Keratinocyte (primary cell): ENCODE measurements around the gene PRIMPOL. TPM values are rescaled to one million over a fixed set of nuclear protein-coding genes. Genes with fewer than 3 reads are reported as not detected.

Experiments used
- DNase-seq: peaks from one replicate; pipeline ENCODE4 v3.0.0-alpha.2; 2011; ENCODE audit warnings: low read depth, missing footprints, low spot score
- FAIRE-seq: peaks from 2 replicates; lab custom pipeline; 2011; peaks lifted over from hg19 to GRCh38; lab: Jason Lieb, UNC
- H2AFZ ChIP-seq: 2 replicates; pipeline ENCODE4 v1.6.0; 2012; ENCODE audit warnings: low read length, control low read depth, inconsistent platforms; ENCODE audit not compliant: control insufficient read depth
- H3K27ac ChIP-seq: 2 replicates; pipeline ENCODE4 v1.5.1; 2011; ENCODE audit warnings: low read length; ENCODE audit not compliant: control insufficient read depth, insufficient read depth
- H3K27me3 ChIP-seq: 3 replicates; pipeline ENCODE4 v1.6.0; 2011; ENCODE audit warnings: low read length; ENCODE audit not compliant: control insufficient read depth, insufficient read depth; ENCODE audit errors: extremely low read depth
- H3K36me3 ChIP-seq, 2 experiments: 2 replicates in 1 of 2; 3 replicates in 1 of 2; pipeline ENCODE4 v1.5.1; 2011; ENCODE audit warnings: low read length in 2 of 2, mild to moderate bottlenecking in 1 of 2; ENCODE audit not compliant: control insufficient read depth in 2 of 2, insufficient read depth in 2 of 2; ENCODE audit errors: extremely low read depth in 1 of 2
- H3K4me1 ChIP-seq: 3 replicates; pipeline ENCODE4 v1.5.1; 2011; ENCODE audit warnings: low read length; ENCODE audit not compliant: control insufficient read depth, insufficient read depth; ENCODE audit errors: extremely low read depth
- H3K4me2 ChIP-seq: 3 replicates; pipeline ENCODE4 v1.6.0; 2011; ENCODE audit warnings: low read depth, low read length; ENCODE audit not compliant: control insufficient read depth, insufficient read depth; ENCODE audit errors: extremely low read depth
- H3K4me3 ChIP-seq, 3 experiments: fragments of 200-600 bp in 1 of 3; sonication (generic) in 1 of 3; 2 replicates in 2 of 3; 3 replicates in 1 of 3; pipeline ENCODE4 v1.5.1; 2011 to 2016; ENCODE audit warnings: low read length in 3 of 3, mild to moderate bottlenecking in 3 of 3, control low read depth in 2 of 3, inconsistent platforms in 1 of 3, low read depth in 1 of 3, mixed read lengths in 1 of 3, mixed run types in 1 of 3, moderate library complexity in 1 of 3; ENCODE audit not compliant: control insufficient read depth in 2 of 3, insufficient read depth in 2 of 3; ENCODE audit errors: extremely low read depth in 1 of 3
- H3K79me2 ChIP-seq: 2 replicates; pipeline ENCODE4 v1.6.0; 2012; ENCODE audit warnings: low read length; ENCODE audit not compliant: control insufficient read depth, insufficient read depth
- H3K9ac ChIP-seq: 3 replicates; pipeline ENCODE4 v1.6.0; 2011; ENCODE audit warnings: low read length; ENCODE audit not compliant: control insufficient read depth, insufficient read depth; ENCODE audit errors: extremely low read depth
- H3K9me1 ChIP-seq: 3 replicates; pipeline ENCODE4 v1.6.0; 2011; ENCODE audit warnings: low read length; ENCODE audit not compliant: control insufficient read depth, insufficient read depth; ENCODE audit errors: extremely low read depth
- H3K9me3 ChIP-seq: 2 replicates; pipeline ENCODE4 v1.5.1; 2012; ENCODE audit warnings: low read depth, low read length; ENCODE audit not compliant: control insufficient read depth
- H4K20me1 ChIP-seq: 3 replicates; pipeline ENCODE4 v1.6.0; 2011; ENCODE audit warnings: low read length; ENCODE audit not compliant: control insufficient read depth, insufficient read depth; ENCODE audit errors: extremely low read depth
- CTCF ChIP-seq, 3 experiments: IDR thresholded peaks in 1 of 3; conservative IDR thresholded peaks in 1 of 3; optimal IDR thresholded peaks in 1 of 3; 2 replicates in 2 of 3; 3 replicates in 1 of 3; pipeline versions ENCODE3 to v1.5.1; 2011; ENCODE audit warnings: low read length in 3 of 3, mild to moderate bottlenecking in 3 of 3, moderate library complexity in 2 of 3, control low read depth in 1 of 3, inconsistent platforms in 1 of 3; ENCODE audit not compliant: insufficient read depth in 2 of 3; ENCODE audit errors: extremely low read depth in 1 of 3
- EZH2 ChIP-seq: IDR thresholded peaks from one replicate; pipeline ENCODE4 v1.6.1; 2012; ENCODE audit warnings: inconsistent platforms, mild to moderate bottlenecking, low read length, moderate library complexity
- dilution Hi-C: fragments of 300-500 bp; cut with MboI; formaldehyde crosslinking; loops from one replicate; pipeline ENCODE4 v1.7.0; 2020; ENCODE audit warnings: low sequenced_read_pairs; ENCODE audit not compliant: extremely low pct_ligation_motif_present
- polyA plus RNA-seq, 5 experiments: library from polyadenylated mRNA; depleted of rRNA in 3 of 5; stranded (reverse) in 3 of 5; stranded (forward) in 1 of 5; unstranded in 1 of 5; fragments of >200 nt; gene quantifications; 1 replicate in 1 of 5; 2 replicates in 3 of 5; 3 replicates in 1 of 5; pipeline versions ENCODE4 v1.2.1 to v1.2.3, GENCODE V29; 2011 to 2012; ENCODE audit warnings: missing spikeins in 2 of 5, low read depth in 1 of 5, low replicate concordance in 1 of 5

PRIMPOL gene
- polyA plus RNA-seq, 1 donor (not counting 4 experiments of a cell fraction or from before 2014, with no cell fraction given) = 22.8 TPM

- H3K4me1 ChIP-seq = peaks cover 3% of the 10 kb centered on the region
- no peak overlapping the region for H3K4me3 ChIP-seq
- H3K79me2 ChIP-seq = peaks cover 66% of the 10 kb centered on the region
- FAIRE-seq = no peak
- no peaks in the 10 kb centered on the region for H3K9me3 ChIP-seq
- no peaks in the 10 kb centered on the region for H3K9me1 ChIP-seq
- no peak overlapping the region for H3K27ac ChIP-seq
- TF ChIP-seq EZH2 (no peak), CTCF (optimal IDR thresholded peaks at IDR 0.05 in 1 of 3, IDR thresholded peaks at IDR 0.05 in 1 of 3, conservative IDR thresholded peaks at IDR 0.05 in 1 of 3; ENCODE audit: extremely low read depth in 1 of 3, insufficient read depth in 2 of 3, low read length in 3 of 3) (no peak)
- H3K9ac ChIP-seq = no peak overlapping the region
- no peaks in the 10 kb centered on the region for H4K20me1 ChIP-seq
- dilution Hi-C loops = no loop called here
- no peak overlapping the region for H3K4me2 ChIP-seq
- DNase-seq = no peak
- no peaks in the 10 kb centered on the region for H3K27me3 ChIP-seq
- H2AFZ ChIP-seq = no peak overlapping the region
- peaks cover 16 to 21% of the 10 kb centered on the region in 2 experiments for H3K36me3 ChIP-seq
Observed at GRCh38 chr4:184641022-184641421, 8.5 kb upstream of the PRIMPOL start.

GRCh38 chr4:184641451-184641850 is 8.1 kb upstream of the PRIMPOL start:
- H3K4me2 ChIP-seq = no peak overlapping the region
- no peak overlapping the region for H3K27ac ChIP-seq
- TF ChIP-seq EZH2 = no peak
- no peak for TF ChIP-seq CTCF (optimal IDR thresholded peaks at IDR 0.05 in 1 of 3, IDR thresholded peaks at IDR 0.05 in 1 of 3, conservative IDR thresholded peaks at IDR 0.05 in 1 of 3; ENCODE audit: extremely low read depth in 1 of 3, insufficient read depth in 2 of 3, low read length in 3 of 3)
- H3K4me1 ChIP-seq = peaks cover 3% of the 10 kb centered on the region
- H3K27me3 ChIP-seq = no peaks in the 10 kb centered on the region
- H3K9me1 ChIP-seq = no peaks in the 10 kb centered on the region
- peaks cover 70% of the 10 kb centered on the region for H3K79me2 ChIP-seq
- dilution Hi-C loops = no loop called here
- no peak for FAIRE-seq
- H3K9ac ChIP-seq = no peak overlapping the region
- DNase-seq = no peak
- no peak overlapping the region for H2AFZ ChIP-seq
- H3K36me3 ChIP-seq = peaks cover 16 to 18% of the 10 kb centered on the region in 2 experiments
- H3K9me3 ChIP-seq = no peaks in the 10 kb centered on the region
- no peaks in the 10 kb centered on the region for H4K20me1 ChIP-seq
- no peak overlapping the region for H3K4me3 ChIP-seq
